LNCaP clone FGC (cell line): Measurements from ENCODE around the gene AXIN1.
"Not testable (repeated sequence)": the region's sequence is repeated elsewhere in the genome, so short reads cannot be mapped to it uniquely, and the experiment has no call there.

Experiments
- DNase-seq: peaks from one replicate; pipeline ENCODE4 v3.0.0-alpha.2; 2011; ENCODE audit warnings: low read depth
- H3K4me3 ChIP-seq: 2 replicates; pipeline ENCODE4 v1.5.1; 2011; ENCODE audit warnings: mild to moderate bottlenecking, low read depth, low read length, control low read depth
- CTCF ChIP-seq: IDR thresholded peaks from 2 replicates; pipeline ENCODE4 v1.5.1; 2012; ENCODE audit warnings: mild to moderate bottlenecking; ENCODE audit not compliant: control insufficient read depth, insufficient read depth; ENCODE audit errors: extremely low read depth

Gene AXIN1

DNA sequence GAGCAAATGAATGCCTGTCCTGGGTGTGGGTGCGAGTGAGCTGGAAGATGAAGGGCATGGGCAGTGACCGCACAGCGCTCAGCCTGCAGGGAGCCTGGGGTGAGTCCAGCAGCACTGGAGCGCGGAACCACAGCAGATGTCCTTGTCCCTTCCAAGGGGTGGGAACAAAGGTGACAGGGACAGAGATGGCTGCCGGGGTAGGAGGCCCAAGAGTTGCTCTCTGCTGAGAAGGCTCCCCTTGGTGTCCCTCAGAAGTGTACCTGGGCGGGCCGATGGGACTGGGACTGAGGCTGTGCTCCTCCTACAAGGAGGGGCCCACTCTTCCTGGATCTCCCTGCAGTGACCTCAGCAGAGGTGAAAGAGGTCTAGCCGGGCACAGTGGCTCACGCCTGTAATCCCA lies 36.8 kb upstream of the AXIN1 start:
- DNase-seq, result no peak
- TF ChIP-seq CTCF, result no peak
- H3K4me3 ChIP-seq, result no peak overlapping the region

DNA sequence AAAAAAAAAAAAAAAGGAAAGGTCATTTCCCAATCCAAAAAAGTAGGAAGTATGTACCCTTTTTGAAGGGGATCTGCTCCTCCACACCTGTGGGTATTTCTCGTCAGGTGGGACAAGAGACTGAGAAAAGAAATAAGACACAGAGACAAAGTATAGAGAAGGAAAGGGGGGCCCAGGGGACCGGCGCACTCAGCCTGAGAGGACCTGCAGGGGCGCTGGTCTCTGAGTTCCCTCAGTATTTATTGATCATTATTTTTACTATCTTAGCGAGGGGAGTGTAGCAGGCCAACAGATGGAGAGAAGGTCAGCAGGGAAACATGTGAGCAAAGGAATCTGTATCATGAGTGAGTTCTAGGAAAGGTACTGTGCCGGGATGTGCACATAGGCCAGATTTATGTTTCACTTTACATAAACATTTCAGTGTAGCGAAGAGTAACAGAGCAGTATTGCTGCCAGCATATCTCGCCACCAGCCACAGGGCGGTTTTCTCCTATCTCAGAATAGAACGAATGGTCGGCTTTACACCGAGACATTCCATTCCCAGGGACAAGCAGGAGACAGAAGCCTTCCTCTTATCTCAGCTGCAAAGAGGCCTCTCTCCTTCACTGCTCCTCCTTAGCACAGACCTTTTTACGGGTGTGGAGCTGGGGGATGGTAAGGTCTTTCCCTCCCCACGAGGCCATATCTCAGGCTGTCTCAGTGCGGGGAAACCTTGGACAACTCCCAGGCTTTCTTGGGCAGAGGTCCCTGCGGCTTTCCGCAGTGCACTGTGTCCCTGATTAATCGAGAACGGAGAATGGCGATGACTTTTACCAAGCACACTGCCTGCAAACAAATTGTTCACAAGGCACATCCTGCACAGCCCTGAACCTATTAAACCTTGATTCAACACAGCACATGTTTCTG lies 35.5 kb upstream of the AXIN1 start:
- not testable (repeated sequence) for H3K4me3 ChIP-seq, DNase-seq

- H3K4me3 ChIP-seq, result no peak overlapping the region
- no peak for TF ChIP-seq CTCF
- no peak for DNase-seq
Measured at GRCh38 chr16:386641-387156, 34.2 kb upstream of the AXIN1 start.

DNA sequence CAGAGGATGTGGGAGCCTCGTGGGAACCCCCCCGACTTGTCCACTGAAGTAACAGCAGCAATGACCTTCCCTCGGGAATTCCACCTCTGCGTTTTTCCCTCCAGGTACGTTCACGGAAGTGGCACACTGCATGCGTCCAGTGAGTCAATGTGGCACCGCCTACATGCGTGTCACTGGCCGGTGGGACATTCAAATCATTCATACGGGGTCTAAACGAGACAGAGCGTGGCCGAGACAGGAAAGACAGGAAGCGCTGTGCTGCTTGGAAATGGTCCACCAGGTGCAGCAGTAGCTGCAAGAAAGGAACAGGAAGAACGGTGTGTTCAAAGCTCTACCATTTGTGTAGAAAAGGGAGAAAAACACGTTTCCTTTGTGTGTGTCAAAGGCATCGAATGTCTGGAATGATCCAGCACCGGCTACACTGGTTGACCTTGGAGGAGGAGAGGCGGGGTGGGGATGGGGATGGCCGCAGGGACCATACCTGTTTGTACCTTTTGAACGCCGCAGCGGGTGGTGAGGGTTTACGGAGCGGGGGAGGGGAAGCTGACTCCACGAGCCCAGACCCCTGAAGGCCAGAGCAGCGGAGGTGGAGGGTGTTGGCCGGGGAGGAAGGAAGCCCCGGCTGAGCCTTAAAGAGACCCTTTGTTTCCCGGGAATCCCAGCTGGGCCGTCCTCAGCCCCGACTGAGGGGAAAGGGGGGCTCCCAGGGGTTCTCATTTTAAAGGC lies 31.0 kb upstream of the AXIN1 start:
- peak overlapping the region; percentile 77 for H3K4me3 ChIP-seq
- DNase-seq, result peak; percentile 84
- no peak for TF ChIP-seq CTCF

- peak within 1 kb of the TSS; percentile 85 for H3K4me3 ChIP-seq
- no peak for TF ChIP-seq CTCF
- DNase-seq, result no peak
Measured at GRCh38 chr16:381789-382717, 29.5 kb upstream of the AXIN1 start, which contains the start of gene PGAP6. PGAP6 (minus strand) TSS chr16:381978; CDS start chr16:381821, 157 bp downstream.

DNA sequence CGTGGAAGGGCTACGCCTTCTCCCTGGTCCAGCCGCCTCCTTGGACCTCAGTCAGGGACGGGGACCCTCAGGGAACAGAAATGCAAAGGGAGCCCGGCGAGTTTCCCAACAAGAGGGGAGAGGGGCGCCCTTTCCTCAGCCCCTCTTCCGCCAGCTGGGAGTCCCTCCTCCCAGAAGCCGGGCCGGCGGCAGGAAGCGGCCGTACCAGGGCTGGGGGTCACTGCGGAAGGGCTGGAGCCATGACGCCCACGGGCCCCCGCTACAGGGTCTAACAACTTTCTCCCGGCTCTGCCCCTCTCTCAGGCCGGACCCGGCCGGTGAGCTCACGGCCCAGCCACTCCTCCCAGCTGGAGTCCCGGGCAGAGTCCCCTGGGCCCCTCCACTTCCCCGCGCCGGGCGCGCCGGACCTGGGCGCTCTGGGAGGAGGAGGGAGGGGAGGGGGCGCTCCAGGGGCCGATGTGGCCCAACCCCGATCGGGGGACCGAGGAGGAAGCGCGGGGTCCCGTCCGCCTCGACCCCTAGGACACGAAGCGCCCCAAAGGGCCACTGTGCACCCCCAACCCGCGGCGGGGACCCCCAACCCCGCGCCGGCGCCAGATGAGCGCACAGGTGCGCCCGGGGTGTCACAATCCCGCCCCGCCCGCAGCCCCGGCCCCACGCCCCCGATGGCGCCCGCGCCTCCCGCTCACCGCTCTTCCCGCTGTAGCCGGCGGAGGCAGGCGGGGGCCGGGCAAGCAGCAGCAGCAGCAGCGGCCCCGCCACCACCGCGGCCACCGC lies 28.7 kb upstream of the AXIN1 start:
- DNase-seq, result no peak

More for the DNA sequence above, 28.7 kb upstream of the AXIN1 start:
- no peak for TF ChIP-seq CTCF
- peak overlapping the region; percentile 85 for H3K4me3 ChIP-seq
